HG02973 (cell line): ENCODE results near the gene RAB14.
"Not testable (repeated sequence)": the region's sequence is repeated elsewhere in the genome, so short reads cannot be mapped to it uniquely, and the experiment has no call there.

ENCODE experiments used
- ATAC-seq: cut with Tn5 transposase; IDR thresholded peaks from one replicate; pipeline ENCODE4 v1.9.1; 2021; ENCODE audit warnings: moderate library complexity; ENCODE audit not compliant: unreplicated experiment

The RAB14 gene

GRCh38 chr9:121192959-121193640, 8.6 kb downstream of the RAB14 start:
- ATAC-seq = no peak

- no peak for ATAC-seq
Measured at GRCh38 chr9:121192518-121192917, 9.2 kb downstream of the RAB14 start.

DNA sequence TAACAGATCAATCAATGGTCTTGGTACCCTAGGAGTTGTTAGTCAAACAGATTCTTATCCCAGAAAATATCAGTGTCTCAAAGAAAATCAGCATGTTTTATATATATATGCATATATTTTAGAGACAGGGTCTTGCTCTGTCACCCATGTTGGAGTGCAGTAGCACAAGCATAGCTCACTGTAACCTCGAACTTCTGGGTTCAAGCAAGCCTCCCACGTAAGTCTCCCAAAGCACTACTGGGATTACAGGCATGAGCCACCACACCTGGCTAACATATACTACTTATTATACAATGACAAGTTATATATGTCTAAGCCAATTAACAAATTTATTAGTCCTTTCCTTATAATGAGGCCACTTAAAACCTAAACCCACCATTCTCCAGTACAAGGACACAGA, 10.4 kb downstream of the RAB14 start:
- ATAC-seq = no peak

DNA sequence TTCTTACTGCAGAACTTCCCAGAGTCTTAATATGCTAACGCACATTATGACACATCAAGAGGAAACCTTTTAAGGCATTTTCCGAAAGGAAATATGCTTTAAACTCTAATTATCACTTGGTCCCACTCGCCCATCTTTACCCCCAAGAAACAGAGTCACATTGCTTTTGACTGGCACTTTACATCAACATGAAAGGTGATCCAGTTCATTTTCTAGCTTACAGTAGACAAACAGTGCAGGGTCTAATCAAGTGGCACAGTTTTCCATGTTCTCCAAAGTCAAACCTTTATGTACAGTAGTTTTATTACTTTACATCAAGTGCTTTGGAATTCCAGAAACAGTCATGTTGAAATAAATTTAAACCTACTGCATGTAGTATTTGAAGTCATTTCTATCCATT, 12.0 kb downstream of the RAB14 start:
- no peak for ATAC-seq

- ATAC-seq = no peak
Measured at GRCh38 chr9:121189006-121189405, 12.7 kb downstream of the RAB14 start.

DNA sequence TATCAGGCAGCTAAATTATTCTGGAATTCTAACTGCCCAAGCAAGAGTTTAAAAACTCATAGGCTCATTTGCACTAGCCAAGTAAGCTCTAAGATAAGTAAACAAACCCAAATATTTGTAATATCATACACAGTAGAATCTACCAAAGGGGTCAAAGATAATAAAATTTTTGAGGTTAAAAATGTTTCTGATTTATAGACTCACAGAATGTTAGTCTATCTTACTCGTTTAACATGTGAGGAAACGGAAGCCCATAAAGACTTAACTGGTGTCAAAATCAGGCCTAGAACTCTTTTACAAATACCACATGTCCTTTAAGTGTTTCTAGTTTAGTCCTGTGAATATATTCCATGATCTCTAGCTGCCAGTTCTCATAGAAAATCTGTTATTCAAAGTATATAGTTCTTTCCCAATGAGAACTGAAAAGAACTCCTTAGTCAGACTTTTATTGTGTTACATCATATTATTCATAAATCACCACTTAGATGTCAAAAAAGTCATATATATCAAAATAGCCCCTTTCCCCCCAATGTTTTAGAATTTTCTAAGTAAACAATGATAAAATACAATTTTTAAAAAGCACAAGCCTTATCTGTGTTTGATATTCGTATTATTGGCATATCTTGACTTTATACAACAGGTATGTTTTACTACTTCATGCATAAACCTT, 13.9 kb downstream of the RAB14 start:
- no peak for ATAC-seq

DNA sequence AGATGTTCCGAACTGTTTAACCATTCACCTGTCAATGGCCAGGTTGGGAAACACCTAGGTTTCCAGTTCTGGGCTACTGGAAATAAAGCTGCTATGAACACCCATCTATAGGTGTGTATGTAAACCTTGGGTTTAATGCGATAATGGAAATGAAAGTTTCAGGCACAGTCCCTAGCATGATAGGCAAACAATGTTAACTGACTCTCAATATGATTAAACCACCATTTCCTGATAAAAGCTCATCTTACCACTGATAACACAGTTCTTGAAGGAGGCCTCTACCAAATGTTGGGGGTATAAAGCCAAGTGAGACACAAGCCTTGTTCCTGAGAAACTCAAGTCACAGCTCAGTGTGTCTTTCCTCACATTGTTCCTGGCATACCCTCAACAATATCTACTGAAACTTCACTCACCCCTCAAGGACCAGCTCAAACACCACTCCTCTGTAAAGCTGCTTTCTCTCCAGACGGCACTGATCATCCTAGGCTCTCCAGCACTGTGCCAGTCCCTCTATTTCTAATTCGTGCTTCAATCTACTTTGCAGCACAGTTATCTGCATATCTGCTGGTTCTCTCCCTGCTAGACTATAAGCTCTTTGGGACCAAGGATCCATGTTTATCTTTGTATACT, 15.8 kb downstream of the RAB14 start:
- no peak for ATAC-seq

- ATAC-seq = no peak
Measured at GRCh38 chr9:121185178-121185745, 16.4 kb downstream of the RAB14 start.

- ATAC-seq = no peak
Measured at GRCh38 chr9:121184463-121184862, 17.2 kb downstream of the RAB14 start.

- ATAC-seq = no peak
Measured at GRCh38 chr9:121183666-121184423, 17.8 kb downstream of the RAB14 start.

DNA sequence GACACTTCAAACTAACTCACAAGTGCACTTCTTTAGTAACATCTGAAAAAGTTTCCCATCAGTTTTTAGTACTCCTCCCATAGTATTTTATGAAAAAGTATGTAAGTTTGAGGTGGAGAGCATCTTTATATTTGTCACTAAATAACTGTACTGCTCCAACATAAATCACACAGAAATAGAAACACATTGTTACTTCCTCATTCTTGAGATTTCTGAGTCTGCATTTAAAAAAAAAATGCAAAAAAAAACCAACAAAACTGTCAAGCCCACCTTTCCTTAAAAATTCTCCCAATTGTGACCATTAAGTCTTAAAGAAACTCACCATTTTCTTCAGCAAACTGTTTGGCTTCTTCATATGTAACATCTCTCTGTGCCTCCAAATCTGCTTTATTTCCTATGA, 18.7 kb downstream of the RAB14 start:
- ATAC-seq = no peak

DNA sequence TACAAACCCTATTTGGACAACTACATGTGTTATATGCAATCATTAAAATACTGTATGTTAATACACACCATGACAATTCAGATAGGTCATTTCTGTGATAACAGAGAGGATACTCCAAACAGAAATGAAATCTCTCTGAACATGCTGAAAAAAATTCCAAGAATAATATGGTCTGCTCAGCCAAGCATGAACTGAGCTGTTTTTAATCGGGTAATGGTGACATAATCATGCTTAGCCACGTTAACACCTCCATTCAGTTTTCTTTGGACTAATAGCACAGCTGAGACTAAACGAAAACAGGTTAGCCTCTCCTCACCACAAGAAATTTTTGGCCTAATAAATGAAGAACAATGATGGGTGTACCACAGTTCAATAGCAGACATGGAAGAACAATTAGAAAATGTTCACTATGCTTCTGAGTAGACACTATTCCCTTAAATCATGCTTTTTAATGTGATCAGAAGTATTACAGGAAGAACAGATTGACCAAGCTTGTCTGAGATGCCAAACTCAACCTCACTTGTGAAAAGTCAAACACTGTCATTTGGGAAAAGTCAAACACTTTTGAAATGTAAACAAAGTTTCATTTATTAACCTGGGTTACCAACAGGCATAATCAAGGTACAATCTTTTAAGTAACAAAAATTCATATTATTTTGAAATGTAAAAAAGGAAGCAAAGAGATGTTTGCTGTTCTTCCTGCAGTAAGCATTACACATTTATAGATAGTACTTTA, 19.4 kb downstream of the RAB14 start:
- ATAC-seq = no peak

DNA sequence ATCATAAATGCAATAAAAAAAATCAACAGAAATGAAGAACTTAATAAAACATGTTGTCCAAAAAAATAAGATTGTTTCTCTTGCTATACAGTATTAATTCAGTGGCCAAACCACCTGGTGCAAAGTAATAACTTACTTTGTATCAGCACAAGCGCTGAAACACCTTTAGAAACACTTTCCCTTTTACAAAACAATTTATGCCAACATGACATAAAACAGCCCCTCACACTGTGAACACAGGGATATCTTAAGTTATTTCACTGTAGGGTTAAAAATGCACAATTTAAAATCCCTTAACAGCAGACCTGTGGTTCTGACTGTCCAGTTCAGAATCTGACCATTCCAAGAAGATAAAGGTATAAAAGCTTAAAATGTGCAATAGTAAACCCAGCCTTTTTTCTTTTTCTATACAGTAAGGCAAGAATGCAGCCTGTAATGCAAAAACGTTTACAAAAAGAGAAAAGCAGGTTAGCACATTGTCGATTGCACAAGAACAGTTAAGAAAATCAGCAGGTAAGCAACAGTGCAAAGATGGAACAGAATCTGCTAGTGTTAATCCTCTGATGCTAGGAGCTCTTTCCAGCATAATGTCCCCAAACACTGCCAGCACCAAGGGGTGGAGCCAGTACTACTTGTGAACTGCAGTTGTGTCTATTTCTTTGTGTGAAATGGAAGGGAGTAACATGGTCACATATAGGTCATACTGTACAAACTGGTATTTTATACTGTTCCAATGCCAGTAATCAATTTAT, 21.6 kb downstream of the RAB14 start:
- ATAC-seq = no peak

GRCh38 chr9:121179373-121179721, 22.3 kb downstream of the RAB14 start:
- not testable (repeated sequence) for ATAC-seq

- ATAC-seq = no peak
Measured at GRCh38 chr9:121178676-121179372, 22.8 kb downstream of the RAB14 start.

DNA sequence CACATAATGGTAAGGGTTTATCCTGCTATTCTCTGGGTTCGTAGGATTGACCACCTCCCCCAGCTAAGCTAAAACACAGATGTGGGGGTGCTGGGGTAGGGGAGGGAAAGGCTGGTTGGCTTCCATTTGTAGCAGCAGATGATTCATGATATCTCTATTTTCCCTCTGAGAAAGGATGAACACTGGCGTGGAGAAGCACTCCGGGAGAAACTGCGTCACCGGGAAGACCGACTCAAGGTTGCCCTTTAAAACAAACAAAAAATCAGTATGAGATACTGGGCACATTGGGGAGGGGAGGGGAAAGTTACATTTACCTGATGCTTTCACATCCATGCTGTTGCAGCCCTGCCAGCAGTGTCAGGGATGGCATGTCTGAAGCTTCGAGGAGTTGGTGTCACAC, 28.2 kb downstream of the RAB14 start:
- ATAC-seq = no peak

GRCh38 chr9:121172726-121173487, 28.8 kb downstream of the RAB14 start:
- ATAC-seq = no peak

DNA sequence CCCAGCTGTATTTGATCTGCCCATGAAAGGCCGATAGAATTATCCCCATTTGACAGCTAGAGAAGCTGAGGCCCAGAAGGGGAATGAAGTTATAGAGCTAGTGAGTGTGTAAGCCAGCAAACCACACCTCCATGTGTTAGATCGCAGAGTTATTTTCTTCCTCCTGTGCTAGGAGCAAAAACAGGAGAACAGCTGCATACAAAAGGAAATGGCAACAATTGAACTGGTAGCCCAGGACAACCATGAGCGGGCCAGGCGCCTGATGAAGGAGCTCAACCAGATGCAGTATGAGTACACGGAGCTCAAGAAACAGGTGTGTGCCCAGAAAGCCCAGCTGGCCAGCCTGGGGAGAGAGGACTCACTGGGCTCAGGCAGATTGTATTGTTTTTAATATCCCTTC, 30.4 kb downstream of the RAB14 start:
- no peak for ATAC-seq
